Activated naive CD4-positive, alpha-beta T cell treated with anti-CD3 and anti-CD28 coated beads, Interleukin-2, amount 50 U/mL, for 24 hours (primary cell): Measurements from ENCODE around the gene ZNF783.

ENCODE experiments used
- H3K27ac Mint-ChIP-seq: one replicate; pipeline ENCODE4 v1.8.0; 2021; ENCODE audit warnings: mild to moderate bottlenecking, mixed read lengths
- H3K27me3 Mint-ChIP-seq: one replicate; pipeline ENCODE4 v1.8.0; 2021; ENCODE audit warnings: mixed read lengths
- H3K36me3 Mint-ChIP-seq: one replicate; pipeline ENCODE4 v1.8.0; 2021; ENCODE audit warnings: mixed read lengths
- H3K4me1 Mint-ChIP-seq: one replicate; pipeline ENCODE4 v1.8.0; 2021; ENCODE audit warnings: mixed read lengths
- H3K4me3 Mint-ChIP-seq: one replicate; pipeline ENCODE4 v1.8.0; 2021; ENCODE audit warnings: mild to moderate bottlenecking, mixed read lengths
- H3K9me3 Mint-ChIP-seq: one replicate; pipeline ENCODE4 v1.8.0; 2021; ENCODE audit warnings: mixed read lengths

Gene ZNF783

DNA sequence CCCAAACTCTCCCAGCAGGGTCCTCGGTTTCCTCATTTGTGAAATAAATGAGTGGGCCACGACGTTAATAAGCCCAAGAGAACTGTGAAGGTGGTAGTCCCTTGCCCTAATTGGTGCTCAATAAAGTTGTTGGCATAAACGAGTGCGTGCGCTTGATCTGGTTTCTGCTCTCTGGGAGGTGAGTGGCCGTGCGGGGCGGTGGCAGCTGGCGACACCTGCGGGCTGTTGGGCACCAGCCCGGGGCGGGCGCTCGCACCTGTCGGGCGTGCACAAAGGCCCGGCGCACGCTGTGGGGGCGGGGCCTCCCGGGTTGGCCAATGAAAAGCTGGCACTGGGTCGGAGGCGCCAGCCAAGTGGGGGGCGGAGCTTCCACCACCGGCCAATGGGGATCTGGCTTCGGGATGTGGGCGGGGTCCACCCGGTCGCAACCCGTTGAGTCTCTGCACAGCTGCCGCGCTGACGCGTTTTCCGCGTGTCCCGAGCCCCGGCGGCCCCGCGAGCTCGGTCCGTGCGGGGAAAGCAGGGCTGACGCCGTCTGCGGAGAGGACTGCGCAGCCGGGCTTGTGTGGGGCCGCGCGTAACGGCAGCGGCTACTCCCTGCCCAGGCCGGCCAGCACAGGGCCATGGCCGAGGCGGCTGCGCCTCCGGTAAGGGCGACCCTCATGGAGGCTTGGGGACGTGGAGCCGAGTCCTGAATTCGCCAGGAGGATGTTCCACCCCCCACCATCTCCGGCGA, 23.0 kb downstream of the ZNF783 start:
- peak overlapping the region; percentile 62 for H3K27ac Mint-ChIP-seq
- H3K27me3 Mint-ChIP-seq = no peaks in the 10 kb centered on the region
- peak overlapping the region; percentile 97 for H3K4me3 Mint-ChIP-seq
- peaks cover 4% of the 10 kb centered on the region for H3K36me3 Mint-ChIP-seq
- peaks cover 39% of the 10 kb centered on the region for H3K4me1 Mint-ChIP-seq
- H3K9me3 Mint-ChIP-seq = no peaks in the 10 kb centered on the region

DNA sequence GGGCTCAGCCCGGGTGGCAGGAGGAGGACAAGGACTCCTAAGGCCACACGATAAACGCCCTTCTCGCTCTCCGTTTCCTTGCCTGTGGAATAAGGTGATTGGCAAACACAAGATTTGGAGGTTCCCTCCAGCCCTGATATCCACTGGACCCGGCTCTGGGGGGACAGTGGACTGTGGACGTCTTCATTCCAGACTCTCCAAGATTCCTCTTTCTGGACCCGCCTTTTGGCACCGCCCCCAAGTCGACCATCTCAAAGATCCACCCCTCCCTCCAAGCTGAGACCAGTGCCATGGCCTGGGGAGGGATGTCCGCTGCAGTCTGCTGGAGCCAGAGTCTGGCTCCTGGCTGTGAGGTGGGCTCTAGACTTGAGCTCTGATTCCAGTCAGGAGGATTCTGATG, 23.6 kb downstream of the ZNF783 start:
- H3K4me1 Mint-ChIP-seq = peaks cover 41% of the 10 kb centered on the region
- H3K27me3 Mint-ChIP-seq = no peaks in the 10 kb centered on the region
- H3K9me3 Mint-ChIP-seq = no peaks in the 10 kb centered on the region
- H3K4me3 Mint-ChIP-seq = peak overlapping the region; percentile 97
- H3K27ac Mint-ChIP-seq = peak overlapping the region; percentile 95
- peaks cover 4% of the 10 kb centered on the region for H3K36me3 Mint-ChIP-seq

DNA sequence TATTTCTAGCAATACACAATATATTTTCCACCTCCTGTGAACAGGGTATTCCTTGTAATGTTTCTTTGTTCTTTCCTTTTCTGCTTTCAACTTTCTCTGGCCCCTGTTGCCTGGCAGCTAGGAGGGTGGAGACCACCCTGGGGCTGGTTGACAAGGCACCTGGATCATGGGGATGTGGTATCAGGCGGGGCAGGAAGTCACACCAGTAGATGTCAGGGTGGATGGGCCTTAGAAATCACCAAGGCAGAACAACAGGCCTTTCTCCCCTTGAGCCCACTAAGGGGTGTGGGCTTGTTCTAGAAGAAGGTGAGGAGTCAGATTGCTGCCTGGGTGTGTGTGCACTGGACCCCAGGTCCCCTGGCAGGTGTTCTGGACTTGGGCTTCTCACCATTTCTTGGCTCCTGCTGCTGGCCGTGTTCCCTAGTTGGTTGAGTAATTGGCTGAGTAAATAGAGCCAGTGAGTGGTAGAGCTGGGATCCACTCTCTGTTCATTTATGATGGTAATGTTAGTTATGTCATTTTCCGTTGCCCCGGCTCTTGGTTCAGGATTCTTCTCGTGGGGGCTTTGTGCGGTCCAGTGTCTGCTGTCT, 24.9 kb downstream of the ZNF783 start:
- peak overlapping the region; percentile 66 for H3K27ac Mint-ChIP-seq
- no peaks in the 10 kb centered on the region for H3K27me3 Mint-ChIP-seq
- H3K4me3 Mint-ChIP-seq = peak overlapping the region; percentile 42
- peaks cover 43% of the 10 kb centered on the region for H3K4me1 Mint-ChIP-seq
- H3K9me3 Mint-ChIP-seq = no peaks in the 10 kb centered on the region
- peaks cover 4% of the 10 kb centered on the region for H3K36me3 Mint-ChIP-seq

DNA sequence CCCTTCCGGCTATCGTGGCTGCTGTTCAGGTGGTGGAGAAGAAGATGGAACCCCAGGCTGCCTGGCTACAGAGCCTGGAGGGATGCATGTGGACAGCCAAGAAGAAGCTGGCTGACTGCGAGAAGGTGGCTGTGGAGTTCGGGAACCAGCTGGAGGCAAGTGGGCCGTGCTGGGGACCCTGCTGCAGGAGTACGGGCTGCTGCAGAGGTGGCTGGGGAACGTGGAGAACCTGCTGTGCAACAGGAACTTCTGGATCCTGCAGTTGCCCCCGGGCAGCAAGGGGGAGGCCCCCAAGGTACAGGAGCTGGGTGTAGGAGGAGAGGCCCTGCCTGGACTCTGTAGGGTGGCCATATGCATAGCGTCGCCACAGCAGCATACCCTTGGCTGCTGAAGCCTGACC, 25.6 kb downstream of the ZNF783 start:
- H3K27me3 Mint-ChIP-seq = no peaks in the 10 kb centered on the region
- H3K4me1 Mint-ChIP-seq = peaks cover 40% of the 10 kb centered on the region
- H3K9me3 Mint-ChIP-seq = no peaks in the 10 kb centered on the region
- no peak overlapping the region for H3K4me3 Mint-ChIP-seq
- no peaks in the 10 kb centered on the region for H3K36me3 Mint-ChIP-seq
- peak overlapping the region; percentile 66 for H3K27ac Mint-ChIP-seq

DNA sequence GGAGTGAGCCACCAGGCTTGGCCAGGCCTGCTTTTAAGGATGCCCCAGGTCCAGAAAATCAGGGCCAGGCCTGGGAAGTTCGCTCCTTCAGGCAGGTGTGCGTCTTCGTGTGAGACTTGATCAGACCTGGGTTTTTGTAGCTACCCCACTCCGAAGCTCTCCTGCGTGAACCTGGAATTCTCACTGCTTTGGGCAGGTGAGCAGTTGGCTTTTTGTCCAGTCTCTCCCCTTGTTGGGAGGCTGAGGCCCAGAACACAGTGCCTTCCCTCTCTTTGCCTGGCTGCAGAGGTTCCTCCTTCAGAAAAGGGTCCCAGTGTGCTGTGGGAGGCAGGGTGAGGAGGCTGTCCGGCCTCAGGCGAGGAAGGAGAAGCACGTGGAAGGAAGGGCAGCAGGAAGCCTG, 27.3 kb downstream of the ZNF783 start:
- no peak overlapping the region for H3K4me3 Mint-ChIP-seq
- H3K4me1 Mint-ChIP-seq = peaks cover 34% of the 10 kb centered on the region
- H3K9me3 Mint-ChIP-seq = no peaks in the 10 kb centered on the region
- peaks cover 3% of the 10 kb centered on the region for H3K36me3 Mint-ChIP-seq
- H3K27me3 Mint-ChIP-seq = no peaks in the 10 kb centered on the region
- H3K27ac Mint-ChIP-seq = no peak overlapping the region

DNA sequence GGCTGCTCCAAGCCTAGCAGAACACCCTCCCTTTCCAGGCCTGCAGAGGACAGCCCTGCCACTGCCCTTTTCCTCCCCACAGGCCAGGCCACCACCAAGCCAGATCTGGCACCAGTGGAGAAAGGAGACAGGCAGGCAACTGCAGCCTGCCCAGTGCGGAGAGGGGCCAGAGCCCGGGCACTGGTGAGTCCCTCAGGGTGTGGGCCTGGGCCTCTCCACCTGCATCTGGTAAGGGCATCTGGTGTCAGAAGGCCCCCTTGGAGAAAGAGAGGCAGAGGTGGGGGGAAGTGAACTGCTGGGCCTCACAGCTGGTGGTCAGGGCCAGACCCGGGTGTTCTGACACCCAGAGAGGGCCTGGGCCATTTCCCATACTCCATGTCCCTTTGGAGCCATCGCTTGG, 27.9 kb downstream of the ZNF783 start:
- H3K9me3 Mint-ChIP-seq = no peaks in the 10 kb centered on the region
- H3K27ac Mint-ChIP-seq = no peak overlapping the region
- peaks cover 3% of the 10 kb centered on the region for H3K36me3 Mint-ChIP-seq
- H3K4me3 Mint-ChIP-seq = no peak overlapping the region
- H3K27me3 Mint-ChIP-seq = no peaks in the 10 kb centered on the region
- peaks cover 28% of the 10 kb centered on the region for H3K4me1 Mint-ChIP-seq

DNA sequence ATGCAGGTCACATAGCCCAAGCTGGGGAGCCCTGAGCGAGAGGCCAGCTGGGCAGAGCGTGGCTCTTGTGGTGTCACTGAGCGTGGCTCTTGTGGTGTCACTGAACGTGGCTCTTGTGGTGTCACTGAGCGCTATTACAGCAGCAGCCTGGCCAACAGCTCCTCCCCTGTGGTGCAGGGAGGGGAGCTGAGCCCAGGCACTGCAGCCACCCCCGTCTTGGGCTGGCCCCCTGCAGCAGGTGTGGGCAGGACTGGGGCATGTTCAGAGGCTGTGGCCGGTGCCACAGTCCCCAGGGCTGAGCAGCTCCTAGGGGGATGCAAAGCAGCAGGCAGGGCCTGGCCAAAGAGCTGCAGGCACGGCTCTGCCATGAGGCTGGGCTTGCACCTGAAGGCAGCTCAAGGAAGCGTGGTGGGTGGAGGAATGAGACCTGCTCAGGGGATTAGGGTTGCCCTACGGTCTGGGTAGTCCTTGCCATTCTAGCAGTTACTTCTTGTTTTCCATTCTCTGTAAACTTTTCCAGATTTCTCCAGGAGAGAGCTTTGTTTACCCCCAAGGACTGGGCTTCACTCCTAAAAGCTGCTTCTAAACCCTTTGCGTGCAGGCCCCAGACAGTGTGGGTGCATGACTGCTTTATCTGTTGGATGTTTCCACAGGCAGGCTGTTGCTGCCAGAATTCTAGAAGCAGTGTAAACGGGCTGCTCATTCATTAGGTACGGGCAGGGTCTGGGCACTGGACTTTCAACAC, 29.2 kb downstream of the ZNF783 start:
- no peak overlapping the region for H3K4me3 Mint-ChIP-seq
- H3K4me1 Mint-ChIP-seq = peaks cover 20% of the 10 kb centered on the region
- no peaks in the 10 kb centered on the region for H3K9me3 Mint-ChIP-seq
- H3K36me3 Mint-ChIP-seq = peaks cover 3% of the 10 kb centered on the region
- H3K27ac Mint-ChIP-seq = no peak overlapping the region
- no peaks in the 10 kb centered on the region for H3K27me3 Mint-ChIP-seq

DNA sequence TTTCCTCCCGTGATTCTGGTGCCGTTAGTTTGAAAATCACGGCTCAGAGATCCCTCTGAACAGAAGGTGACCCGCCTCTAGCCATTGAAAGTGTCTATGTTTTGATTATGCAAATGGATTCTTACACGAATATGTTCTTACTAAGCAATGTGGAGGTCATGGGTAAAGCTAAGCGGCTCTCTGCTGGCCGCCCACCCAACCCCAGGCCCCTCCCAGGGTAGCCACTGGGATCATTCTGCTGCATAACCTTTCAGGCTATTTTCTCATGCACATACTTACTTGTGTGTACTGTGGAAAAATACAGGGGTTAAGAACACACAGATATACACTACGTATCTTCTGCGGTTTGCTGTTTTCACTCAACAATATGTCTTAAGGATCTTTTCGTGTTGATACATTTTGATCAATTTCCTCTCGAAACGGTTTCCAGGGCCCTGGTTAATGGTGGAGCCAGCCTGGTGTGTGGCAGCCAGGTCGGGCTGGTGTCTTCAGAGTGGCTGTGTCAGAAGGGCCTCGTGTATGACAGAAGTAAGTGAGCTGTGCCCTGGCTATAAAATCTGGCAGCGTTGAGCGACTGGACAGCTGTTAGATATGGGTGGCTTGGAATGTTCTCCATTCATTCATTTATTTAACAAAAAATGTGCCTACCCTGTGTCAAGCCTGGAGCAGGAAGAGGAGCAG, 29.9 kb downstream of the ZNF783 start:
- no peak overlapping the region for H3K27ac Mint-ChIP-seq
- peaks cover 3% of the 10 kb centered on the region for H3K36me3 Mint-ChIP-seq
- no peaks in the 10 kb centered on the region for H3K27me3 Mint-ChIP-seq
- no peaks in the 10 kb centered on the region for H3K9me3 Mint-ChIP-seq
- H3K4me3 Mint-ChIP-seq = no peak overlapping the region
- H3K4me1 Mint-ChIP-seq = peaks cover 14% of the 10 kb centered on the region

DNA sequence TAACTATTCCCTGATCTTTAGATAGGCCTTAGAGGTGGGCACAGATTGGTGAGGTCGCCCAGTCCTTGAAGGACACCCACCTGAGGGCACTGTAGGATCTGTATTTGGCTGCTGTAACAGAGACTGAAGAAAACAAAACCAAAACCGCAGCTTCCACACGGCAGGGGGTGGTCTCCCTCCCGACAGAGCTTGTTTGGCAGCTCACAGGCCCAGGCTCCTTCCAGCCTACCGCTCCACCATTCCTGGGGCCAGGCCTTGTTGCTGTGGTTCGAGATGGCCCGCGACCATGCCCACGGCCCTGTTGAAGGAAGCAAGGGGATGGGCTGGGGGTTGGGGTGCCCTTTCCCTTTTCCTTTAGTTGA, 30.4 kb downstream of the ZNF783 start:
- H3K4me1 Mint-ChIP-seq = peaks cover 14% of the 10 kb centered on the region
- H3K36me3 Mint-ChIP-seq = peaks cover 3% of the 10 kb centered on the region
- no peaks in the 10 kb centered on the region for H3K9me3 Mint-ChIP-seq
- H3K27me3 Mint-ChIP-seq = no peaks in the 10 kb centered on the region
- H3K27ac Mint-ChIP-seq = no peak overlapping the region
- no peak overlapping the region for H3K4me3 Mint-ChIP-seq

DNA sequence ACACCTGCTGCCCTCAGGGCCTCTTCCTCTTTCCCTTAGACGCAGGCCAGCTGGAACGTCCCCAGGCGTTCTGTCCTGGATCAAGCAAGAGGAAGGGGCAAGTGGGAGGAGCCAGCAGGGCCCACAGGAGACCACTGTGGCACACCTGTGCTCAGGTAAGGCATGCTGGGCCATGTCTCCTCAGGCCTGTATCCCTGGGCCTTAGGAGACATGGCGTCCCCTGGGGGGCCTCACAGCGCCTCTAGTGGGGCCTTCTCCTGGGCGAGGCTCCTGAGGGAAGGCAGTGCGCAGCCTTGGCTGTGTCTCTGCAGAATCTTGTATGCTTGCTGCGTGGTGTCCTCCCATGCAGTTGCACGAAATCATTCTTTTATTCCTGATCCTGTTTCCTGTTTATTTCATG, 31.3 kb downstream of the ZNF783 start:
- Mint-ChIP-seq H3K27ac (no peak overlapping the region), H3K27me3 (no peaks in the 10 kb centered on the region), H3K36me3 (peaks cover 3% of the 10 kb centered on the region), H3K9me3 (no peaks in the 10 kb centered on the region), H3K4me1 (peaks cover 11% of the 10 kb centered on the region), H3K4me3 (no peak overlapping the region)

DNA sequence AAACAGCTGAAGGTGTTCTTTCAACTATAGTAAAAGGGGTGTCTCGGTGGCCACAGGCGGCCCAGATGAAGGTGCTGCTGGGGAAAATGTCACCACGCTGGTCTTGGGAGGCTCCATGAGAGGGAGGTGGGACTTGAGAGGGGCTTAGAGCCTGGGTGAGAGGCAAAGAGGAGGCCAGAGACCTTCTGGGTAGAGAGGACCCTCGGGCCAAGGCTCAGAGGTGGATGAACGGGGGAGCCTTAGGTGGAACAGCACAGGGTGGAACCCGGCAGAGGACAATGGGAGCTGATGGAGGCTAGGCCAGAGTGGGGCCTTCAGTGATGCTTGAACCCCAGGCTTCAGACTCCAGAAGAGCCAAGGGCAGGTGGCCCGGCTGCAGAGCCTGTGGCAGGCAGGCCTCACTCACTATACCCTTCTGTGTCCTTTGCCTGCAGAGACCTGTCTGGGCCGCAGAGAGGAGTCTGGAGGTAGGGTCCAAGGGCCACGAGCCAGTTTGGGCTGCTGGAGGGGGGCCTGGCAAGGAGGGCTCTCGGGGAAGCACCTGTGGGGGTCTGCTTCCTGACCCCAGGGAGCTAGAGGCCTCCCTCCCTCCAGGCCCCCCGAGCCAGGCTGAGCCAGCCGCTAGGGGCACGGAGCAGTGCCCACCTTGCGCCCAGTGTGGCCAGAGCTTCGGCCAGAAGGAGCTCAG, 32.1 kb downstream of the ZNF783 start:
- Mint-ChIP-seq H3K27ac (no peak overlapping the region), H3K27me3 (no peaks in the 10 kb centered on the region), H3K4me1 (peaks cover 11% of the 10 kb centered on the region), H3K36me3 (peaks cover 3% of the 10 kb centered on the region), H3K9me3 (no peaks in the 10 kb centered on the region), H3K4me3 (no peak overlapping the region)

DNA sequence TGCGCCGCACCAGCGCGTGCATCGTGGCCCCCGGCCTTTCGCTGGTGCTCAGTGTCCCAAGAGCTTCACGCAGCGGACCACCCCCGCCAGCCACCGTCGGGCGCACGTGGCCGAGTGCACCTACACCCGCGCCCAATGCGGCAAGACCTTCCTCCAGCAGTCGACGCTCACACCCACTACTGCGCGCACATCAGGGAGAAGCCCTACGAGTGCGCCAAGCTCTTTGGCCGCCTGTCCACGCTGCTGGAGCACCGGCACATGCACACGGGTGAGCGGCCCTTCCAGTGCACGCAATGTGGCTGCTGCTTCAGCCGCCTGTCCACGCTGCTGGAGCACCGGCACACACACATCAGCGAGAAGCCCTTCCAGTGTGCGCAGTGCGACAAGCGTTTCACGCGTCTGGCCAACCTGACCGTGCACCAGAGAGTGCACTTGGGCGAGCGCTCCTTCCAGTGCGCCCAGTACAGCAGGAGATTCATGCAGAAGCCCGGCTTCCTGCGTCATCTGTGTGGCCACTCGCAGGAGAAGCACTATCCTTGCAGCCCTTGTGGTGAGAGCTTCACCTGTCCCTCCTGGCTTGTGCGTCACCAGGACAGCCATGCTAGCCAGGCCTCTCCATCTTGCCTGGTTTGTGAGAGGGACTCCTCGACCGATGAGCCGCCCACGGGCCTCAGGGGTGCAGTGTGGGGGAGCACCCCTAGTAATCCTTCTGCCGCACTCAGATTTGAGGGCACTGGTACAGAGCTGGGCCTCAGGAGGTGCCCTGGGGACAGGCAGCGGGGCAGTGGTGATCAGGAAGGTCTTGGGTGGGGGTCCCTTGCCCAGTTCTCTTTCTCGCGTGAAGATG, 32.9 kb downstream of the ZNF783 start:
- peaks cover 3% of the 10 kb centered on the region for H3K36me3 Mint-ChIP-seq
- H3K4me1 Mint-ChIP-seq = peaks cover 11% of the 10 kb centered on the region
- no peaks in the 10 kb centered on the region for H3K9me3 Mint-ChIP-seq
- no peak overlapping the region for H3K27ac Mint-ChIP-seq
- H3K4me3 Mint-ChIP-seq = no peak overlapping the region
- no peaks in the 10 kb centered on the region for H3K27me3 Mint-ChIP-seq

DNA sequence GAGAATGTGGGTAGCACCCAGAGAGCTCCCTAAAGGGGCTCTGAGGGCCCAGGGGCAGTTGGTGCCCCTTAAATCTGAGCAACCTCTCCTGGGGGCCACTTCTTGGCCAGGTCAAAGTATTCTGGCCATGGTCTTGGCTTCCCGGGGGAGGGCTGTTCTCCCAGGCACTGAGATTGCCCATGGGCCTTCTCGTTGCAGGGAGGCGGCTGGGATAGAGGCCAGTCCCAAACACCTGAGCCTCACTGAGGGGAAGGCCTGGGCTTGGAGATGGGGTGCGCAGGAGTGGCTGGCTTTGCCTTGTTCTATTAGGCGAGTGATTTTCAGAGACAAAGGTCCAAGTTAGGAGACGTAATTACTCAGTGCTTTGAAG, 33.5 kb downstream of the ZNF783 start:
- Mint-ChIP-seq H3K36me3 (peaks cover 3% of the 10 kb centered on the region), H3K4me3 (no peak overlapping the region), H3K27ac (peak overlapping the region; percentile 55), H3K4me1 (peaks cover 10% of the 10 kb centered on the region), H3K27me3 (no peaks in the 10 kb centered on the region), H3K9me3 (no peaks in the 10 kb centered on the region)

DNA sequence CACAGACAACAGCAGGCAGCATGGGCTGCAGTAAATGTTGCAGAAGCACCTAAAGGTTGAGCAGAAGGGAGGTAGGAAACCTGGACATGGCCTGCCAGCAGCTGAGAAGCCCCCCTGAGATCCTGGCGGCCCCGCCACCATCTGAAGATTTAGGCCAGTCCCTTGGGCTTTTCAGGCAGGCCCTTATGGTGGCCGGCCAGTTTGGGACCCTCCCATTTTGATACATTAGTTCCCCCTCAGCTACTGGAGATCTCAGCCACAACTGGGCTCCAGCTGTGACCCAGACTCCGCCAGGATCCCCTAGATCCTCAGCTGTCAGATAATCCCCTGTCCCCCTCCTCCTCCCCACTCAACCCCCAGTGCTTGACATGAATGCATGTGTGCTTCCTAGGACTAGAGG, 34.4 kb downstream of the ZNF783 start:
- Mint-ChIP-seq H3K4me1 (peaks cover 6% of the 10 kb centered on the region), H3K9me3 (no peaks in the 10 kb centered on the region), H3K27ac (no peak overlapping the region), H3K4me3 (no peak overlapping the region), H3K36me3 (peaks cover 3% of the 10 kb centered on the region), H3K27me3 (no peaks in the 10 kb centered on the region)
